Left cardiac atrium (tissue), 4 donors: ENCODE measurements around the gene RASAL1. TPM values are rescaled to one million over a fixed set of nuclear protein-coding genes. Genes with fewer than 3 reads are reported as not detected.

Experiments
- ATAC-seq, 2 donors: fragments of 200-7000 bp; cut with Tn5 transposase; one replicate each; pipeline ENCODE4 v1.9.1; 2020; ENCODE audit warnings: mild to moderate bottlenecking in 2 of 2, moderate library complexity in 2 of 2
- DNase-seq: peaks from one replicate; pipeline ENCODE4 v3.0.0-alpha.2; 2020
- intact Hi-C, 2 donors: fragments of 100-400 bp; cut with DNase I; formaldehyde crosslinking; loops; one replicate each; pipeline versions ENCODE4 v1.14.1 to v1.15.1; 2022 to 2023
- microRNA-seq, 2 donors: library from miRNA; unstranded; fragments of <30 nt; microRNA quantifications; one replicate each; pipeline ENCODE4 v1.2.0, GENCODE V29; 2020
- total RNA-seq, 2 donors: library from RNA; stranded (reverse); fragmentation: NEBNext Ultra II Directional; extraction: Animal tissue kit (Norgen Biotek cat#: 25700); gene quantifications; one replicate each; pipeline ENCODE4 v1.2.1, GENCODE V29; 2021
- donor health status: DM: no; HTN: yes; CAD: no.
- donor health status: DM: no; HTN: yes; CAD: no; lungs with severe emphysema.
- donor health status: DM: yes; HTN: yes; CAD: no.
- donor health status: Dilated cardiomyopathy.

The RASAL1 gene
- total RNA-seq, 2 donors from 2014 or later: not detected

DNA sequence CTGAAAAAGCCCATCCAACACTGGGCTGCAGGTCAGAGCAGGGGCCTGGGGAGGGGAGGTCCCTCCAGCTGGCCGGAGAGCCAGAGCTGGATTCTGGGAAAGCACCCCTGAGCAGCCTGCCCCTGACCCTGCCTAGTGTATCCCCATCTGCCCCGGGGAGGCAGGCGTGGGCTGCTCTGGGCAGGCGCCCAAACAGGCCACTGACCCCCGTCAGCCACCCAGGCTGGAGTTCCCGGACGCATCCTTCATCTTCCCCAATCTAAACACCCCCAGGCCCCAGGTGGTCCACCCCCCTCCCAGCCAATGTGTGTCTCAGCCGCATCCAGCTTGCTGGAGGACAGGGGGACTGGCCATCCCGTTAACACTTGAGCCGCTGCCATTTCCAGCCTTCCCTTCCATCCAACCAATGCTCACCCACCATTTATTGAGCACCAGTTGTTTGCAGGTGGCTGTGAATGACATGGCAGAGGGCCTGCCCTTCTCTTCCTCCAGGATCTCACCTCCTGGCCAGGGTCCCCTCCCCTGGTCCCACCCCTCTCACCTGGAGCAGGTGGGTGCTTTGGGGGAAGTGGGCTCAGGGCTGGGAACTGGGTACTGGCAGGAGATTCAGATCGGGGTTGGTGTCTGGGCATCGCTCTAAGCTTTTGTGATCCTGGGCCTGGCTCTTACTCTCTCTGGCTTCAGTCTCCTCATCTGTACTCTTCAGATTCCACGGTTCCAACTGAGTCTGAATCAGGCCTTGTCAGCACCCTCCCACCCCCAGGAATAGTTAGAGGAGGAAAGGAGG, 79.8 kb downstream of the RASAL1 start:
- intact Hi-C loops: no loop called here
- DNase-seq: no peak
- ATAC-seq: no peak

DNA sequence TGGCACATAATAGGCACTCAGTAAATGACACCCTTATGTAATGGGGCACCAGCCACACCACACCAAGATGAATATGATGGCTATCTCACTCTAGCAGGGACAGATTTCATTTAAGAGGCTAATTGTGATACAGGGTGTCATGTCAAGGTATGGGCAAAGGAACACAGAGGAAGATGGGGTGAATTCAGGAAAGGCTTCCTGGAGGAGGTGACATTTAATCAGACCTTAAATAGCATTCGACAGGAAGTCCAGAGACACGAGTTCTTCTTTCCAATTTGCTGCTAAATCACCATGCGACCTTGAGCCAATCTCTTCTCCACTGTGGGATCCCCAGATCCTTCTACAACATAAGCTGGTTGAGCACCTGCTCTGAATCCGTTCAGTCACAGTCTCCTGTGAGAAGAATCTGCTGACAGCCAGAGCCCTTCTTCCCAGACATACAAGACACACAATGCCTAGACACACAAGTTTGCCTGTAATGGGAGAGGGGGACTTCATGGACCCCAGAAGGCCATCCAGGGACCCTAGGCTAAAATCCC, 80.5 kb downstream of the RASAL1 start:
- DNase-seq (no peak), ATAC-seq (no peak)
- intact Hi-C loops: loop anchor here in 1 of 2 donors (5.0 kb wide), 1 partner anchor 42 kb away; no protein-coding TSS in a partner anchor

- intact Hi-C loops: loop anchor here in 1 of 2 donors (5.0 kb wide), 1 partner anchor 45 kb away; no protein-coding TSS in a partner anchor
- DNase-seq (no peak), ATAC-seq (no peak)
Observed at GRCh38 chr12:113052326-113052725, 83.2 kb downstream of the RASAL1 start.

- DNase-seq: no peak
- intact Hi-C loops: loop anchor here in 1 of 2 donors (5.0 kb wide), 1 partner anchor 46 kb away; no protein-coding TSS in a partner anchor
- no peak for ATAC-seq
Observed at GRCh38 chr12:113051759-113052158, 83.8 kb downstream of the RASAL1 start.

DNA sequence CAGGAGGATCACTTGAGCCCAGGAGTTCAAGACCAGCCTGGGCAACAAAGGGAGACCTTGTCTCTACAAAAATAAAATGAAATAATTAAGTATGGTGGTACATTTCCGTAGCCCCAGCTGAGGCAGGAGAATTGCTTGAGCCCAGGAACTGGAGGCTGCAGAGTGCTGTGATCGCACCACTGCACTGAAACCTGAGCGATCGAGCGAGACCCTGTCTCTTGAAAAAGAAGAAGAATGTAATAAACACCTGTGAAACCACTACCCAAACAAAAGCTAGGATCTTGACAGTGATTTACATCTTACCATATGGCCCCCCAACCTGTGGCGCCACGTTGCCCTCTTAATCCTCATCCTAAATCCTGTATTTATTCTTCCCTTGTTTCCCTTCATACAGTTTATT, 84.8 kb downstream of the RASAL1 start:
- ATAC-seq: no peak
- DNase-seq: no peak
- intact Hi-C loops: loop anchor here in 1 of 2 donors (5.0 kb wide), 1 partner anchor 47 kb away; no protein-coding TSS in a partner anchor

DNA sequence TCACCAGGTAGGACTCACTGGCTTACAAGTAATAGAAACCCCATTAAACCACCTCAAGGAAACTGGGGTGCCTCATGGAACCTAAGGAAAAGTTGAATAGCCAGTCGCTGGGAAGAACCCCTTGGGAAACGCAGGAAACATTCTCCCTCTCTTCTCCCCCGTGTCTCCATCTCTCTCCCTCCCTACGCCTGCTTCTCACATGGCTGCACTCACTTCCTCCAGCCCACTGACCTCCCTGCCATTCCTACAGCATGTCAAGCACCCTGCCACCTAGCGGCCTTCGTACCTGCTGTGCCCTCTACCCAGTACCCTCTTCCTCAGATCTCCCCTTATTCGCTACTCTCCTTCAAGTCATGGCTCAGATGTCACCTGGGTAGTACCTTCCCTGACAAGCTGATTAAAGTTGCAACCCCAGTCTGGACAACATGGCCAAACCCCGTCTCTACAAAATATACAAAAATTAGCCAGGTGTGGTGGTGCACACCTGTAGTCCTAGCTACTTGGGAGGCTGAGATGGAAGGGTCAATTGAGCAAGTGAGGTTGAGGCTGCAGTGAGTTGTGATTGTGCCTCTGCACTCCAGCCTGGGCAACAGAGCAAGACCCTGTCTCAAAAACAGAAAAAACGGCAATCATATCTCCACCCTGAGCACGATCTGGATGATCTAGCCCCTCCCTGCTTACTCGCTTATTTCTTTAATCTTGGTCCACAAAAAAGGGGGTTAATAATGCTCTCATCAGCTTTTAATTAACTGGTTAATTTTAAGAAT, 85.4 kb downstream of the RASAL1 start:
- DNase-seq: no peak
- no peak for ATAC-seq
- intact Hi-C loops: loop anchor here (2.0 to 5.0 kb wide), 5 partner anchors 47 to 125 kb away; no protein-coding TSS in a partner anchor

Small RNA genes within 50 kb of the gene (microRNA-seq; reads per million reads assigned to microRNA genes)
- 0 reads per million in 2 donors for gene MIR7106

Other genes with a start within 250 kb of the RASAL1 start
- gene OAS1, start 228.8 kb downstream of the RASAL1 start, total RNA-seq: 10 to 100 TPM; 13.8 to 18.1 TPM
- gene OAS3, start 197.3 kb downstream of the RASAL1 start, total RNA-seq: 10 to 100 TPM in 1 of 2 donors, 1 to 10 TPM in 1; 8.1 to 19.4 TPM
- 10 to 100 TPM in 1 of 2 donors, 1 to 10 TPM in 1; 6.5 to 18.4 TPM for gene OAS2, start 157.2 kb downstream of the RASAL1 start, total RNA-seq
- 1 to 10 TPM; 6.3 to 9.8 TPM for gene DTX1, start 79.0 kb downstream of the RASAL1 start, total RNA-seq
- not detected for gene CFAP73, start 14.0 kb upstream of the RASAL1 start, total RNA-seq
- gene DDX54, start 49.7 kb upstream of the RASAL1 start, total RNA-seq: 10 to 100 TPM; 32.4 to 39.4 TPM
- 10 to 100 TPM; 10.8 to 13.0 TPM for gene RITA1, start 50.0 kb upstream of the RASAL1 start, total RNA-seq
- gene TPCN1, start 85.7 kb upstream of the RASAL1 start, total RNA-seq: 10 to 100 TPM; 66.1 to 80.6 TPM
- 10 to 100 TPM; 14.0 to 15.2 TPM for gene SLC8B1, start 199.3 kb upstream of the RASAL1 start, total RNA-seq
- 10 to 100 TPM; 47.5 to 48.7 TPM for gene PLBD2, start 222.8 kb upstream of the RASAL1 start, total RNA-seq